Measurements from ENCODE around the gene HDHD5. TPM values are rescaled to one million over a fixed set of nuclear protein-coding genes. Genes with fewer than 3 reads are reported as not detected.

Gene HDHD5
- total RNA-seq, 1 donor from 2014 or later = 67.1 TPM

DNA sequence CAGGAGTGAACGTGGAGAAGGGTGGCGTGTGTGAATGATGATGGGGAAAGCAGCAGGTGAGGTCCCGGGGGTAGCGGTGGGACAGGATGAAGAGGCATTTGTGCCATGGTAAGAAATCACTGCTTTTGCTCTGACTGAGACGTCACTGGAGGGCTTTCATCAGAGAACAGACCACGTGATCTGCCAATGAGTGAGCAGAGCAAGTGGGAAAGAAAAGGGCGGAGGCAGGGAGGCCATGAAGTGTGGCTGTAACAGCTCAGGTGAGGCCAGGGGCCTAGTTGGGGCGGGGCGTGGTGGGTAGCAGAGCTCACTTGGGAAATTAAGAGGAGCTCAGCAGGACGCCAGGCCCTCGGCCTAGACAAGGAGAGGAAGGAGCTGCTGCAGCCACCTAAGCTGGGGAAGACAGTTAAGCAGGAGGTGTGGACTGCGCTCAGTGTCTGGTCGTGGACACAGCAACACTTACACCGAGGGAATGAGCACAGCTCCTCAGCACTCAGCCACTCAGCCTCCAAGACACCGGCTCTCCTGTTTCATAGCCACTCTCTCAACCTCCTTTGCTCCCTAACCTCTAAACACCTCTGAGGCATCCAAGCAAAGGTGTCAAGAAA lies 23.8 kb downstream of the HDHD5 start:
- DNase-seq (ENCODE audit: low read depth) = no peak
- no peak overlapping the region for H3K4me3 ChIP-seq (ENCODE audit: low read depth, low read length)

DNA sequence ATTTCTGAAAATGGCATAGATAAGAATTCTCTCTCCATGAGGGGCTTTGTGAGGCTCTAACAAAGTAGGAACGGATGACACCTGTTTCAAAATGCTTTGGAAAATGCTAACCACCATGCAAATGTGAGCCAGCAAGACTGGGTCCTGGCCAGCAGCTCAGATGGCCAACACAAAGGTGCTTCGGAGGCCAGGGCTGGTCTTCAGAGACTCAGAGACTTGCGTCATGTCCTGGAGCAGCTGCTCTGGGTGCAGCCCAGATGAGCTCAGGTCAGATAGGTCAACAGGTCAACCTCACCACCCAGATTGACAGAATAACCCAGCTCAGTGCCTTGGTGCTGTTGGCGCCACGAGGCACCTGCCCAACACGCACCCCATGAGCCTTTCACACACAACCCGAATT lies 25.9 kb downstream of the HDHD5 start:
- no peak overlapping the region for H3K4me3 ChIP-seq (ENCODE audit: low read depth, low read length)
- DNase-seq (ENCODE audit: low read depth) = no peak
- TF ChIP-seq, protein P1, sequence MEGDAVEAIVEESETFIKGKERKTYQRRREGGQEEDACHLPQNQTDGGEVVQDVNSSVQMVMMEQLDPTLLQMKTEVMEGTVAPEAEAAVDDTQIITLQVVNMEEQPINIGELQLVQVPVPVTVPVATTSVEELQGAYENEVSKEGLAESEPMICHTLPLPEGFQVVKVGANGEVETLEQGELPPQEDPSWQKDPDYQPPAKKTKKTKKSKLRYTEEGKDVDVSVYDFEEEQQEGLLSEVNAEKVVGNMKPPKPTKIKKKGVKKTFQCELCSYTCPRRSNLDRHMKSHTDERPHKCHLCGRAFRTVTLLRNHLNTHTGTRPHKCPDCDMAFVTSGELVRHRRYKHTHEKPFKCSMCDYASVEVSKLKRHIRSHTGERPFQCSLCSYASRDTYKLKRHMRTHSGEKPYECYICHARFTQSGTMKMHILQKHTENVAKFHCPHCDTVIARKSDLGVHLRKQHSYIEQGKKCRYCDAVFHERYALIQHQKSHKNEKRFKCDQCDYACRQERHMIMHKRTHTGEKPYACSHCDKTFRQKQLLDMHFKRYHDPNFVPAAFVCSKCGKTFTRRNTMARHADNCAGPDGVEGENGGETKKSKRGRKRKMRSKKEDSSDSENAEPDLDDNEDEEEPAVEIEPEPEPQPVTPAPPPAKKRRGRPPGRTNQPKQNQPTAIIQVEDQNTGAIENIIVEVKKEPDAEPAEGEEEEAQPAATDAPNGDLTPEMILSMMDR (conservative IDR thresholded peaks at IDR 0.05; ENCODE audit: low read depth, low read length) = no peak

More for the DNA sequence above, 23.8 kb downstream of the HDHD5 start:
- TF ChIP-seq, protein P1 (conservative IDR thresholded peaks at IDR 0.05; ENCODE audit: low read depth, low read length) = no peak

DNA sequence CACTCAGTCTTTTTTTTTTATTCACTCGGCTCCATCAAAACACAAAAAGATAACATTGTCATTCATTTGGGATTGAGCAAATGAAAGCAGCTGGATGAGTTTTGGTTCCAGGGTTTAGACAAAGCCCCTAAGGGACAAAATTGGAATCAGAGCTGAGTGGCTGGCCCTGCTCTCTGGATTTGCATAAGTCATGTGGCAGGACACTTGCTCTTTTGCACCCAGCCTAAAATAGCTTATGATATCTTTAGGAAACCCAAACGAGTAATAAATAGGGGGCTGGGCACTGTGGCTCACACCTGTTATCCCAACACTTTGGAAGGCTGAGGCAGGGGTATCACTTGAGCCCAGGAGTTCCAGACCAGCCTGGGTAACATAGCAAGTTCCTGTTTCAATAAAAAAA lies 27.0 kb downstream of the HDHD5 start:
- DNase-seq (ENCODE audit: low read depth) = no peak
- TF ChIP-seq, protein P1 (conservative IDR thresholded peaks at IDR 0.05; ENCODE audit: low read depth, low read length) = no peak
- no peak overlapping the region for H3K4me3 ChIP-seq (ENCODE audit: low read depth, low read length)

DNA sequence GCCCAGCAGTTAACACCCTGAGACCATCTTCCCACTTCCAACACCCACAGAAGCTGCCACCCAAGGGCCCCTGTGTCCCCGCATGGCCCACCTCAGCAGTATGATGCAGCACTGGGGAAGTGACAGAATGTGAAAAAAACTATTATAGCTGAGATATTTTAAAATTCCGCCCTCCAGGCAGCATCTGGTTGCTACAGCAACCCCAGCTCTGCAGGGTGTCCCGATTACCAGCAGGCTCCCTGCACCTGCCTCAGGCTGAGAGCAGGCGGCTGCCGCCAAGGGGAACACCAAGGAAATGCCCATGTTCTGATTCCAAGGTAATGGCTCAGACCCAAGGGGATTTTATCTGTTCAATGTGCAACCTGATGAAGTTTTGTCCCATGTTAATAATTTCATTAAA lies 27.4 kb downstream of the HDHD5 start:
- no peak for DNase-seq (ENCODE audit: low read depth)
- TF ChIP-seq, protein P1 (conservative IDR thresholded peaks at IDR 0.05; ENCODE audit: low read depth, low read length) = peak; percentile 5
- no peak overlapping the region for H3K4me3 ChIP-seq (ENCODE audit: low read depth, low read length)

DNA sequence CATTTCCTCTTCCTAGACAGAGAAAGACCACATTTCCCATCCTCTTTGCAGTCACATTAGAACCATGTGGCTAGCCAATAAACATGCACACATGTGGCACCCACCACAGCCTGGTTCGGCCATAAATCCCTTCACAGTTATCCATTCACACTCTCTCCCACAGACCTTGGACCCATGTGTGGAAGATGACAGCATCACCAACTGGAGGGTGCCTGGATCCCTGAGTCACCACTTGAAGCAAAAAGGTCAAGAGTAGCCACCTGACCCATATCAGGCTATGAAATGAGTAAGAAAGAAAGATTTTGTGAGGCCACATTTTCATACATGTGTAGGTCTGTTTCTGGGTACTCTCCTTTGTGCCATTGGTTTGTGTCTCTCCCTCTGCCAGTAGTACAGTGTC lies 28.9 kb downstream of the HDHD5 start:
- TF ChIP-seq, protein P1 (conservative IDR thresholded peaks at IDR 0.05; ENCODE audit: low read depth, low read length) = no peak
- DNase-seq (ENCODE audit: low read depth) = no peak
- H3K4me3 ChIP-seq (ENCODE audit: low read depth, low read length) = no peak overlapping the region

- TF ChIP-seq, protein P1 (conservative IDR thresholded peaks at IDR 0.05; ENCODE audit: low read depth, low read length) = no peak
These were observed 37.6 kb downstream of the HDHD5 start, which contains the start of gene TMEM121B for GRCh38 chr22:17121233-17122195. Gene TMEM121B (minus strand): TSS chr22:17121360. CDS start chr22:17121127, 233 bp downstream.

More at GRCh38 chr22:17121233-17122195, 37.6 kb downstream of the HDHD5 start, which contains the start of gene TMEM121B:
- H3K4me3 ChIP-seq (ENCODE audit: low read depth, low read length) = peak within 1 kb of the TSS; percentile 48
- no peak for DNase-seq (ENCODE audit: low read depth)
